GM19351 (cell line): Measurements from ENCODE around the gene C2CD4C.
"Not testable (repeated sequence)": the region's sequence is repeated elsewhere in the genome, so short reads cannot be mapped to it uniquely, and the experiment has no call there.

Experiments
- ATAC-seq: cut with Tn5 transposase; IDR thresholded peaks from one replicate; pipeline ENCODE4 v1.9.1; 2021; ENCODE audit warnings: mild to moderate bottlenecking, moderate library complexity; ENCODE audit not compliant: unreplicated experiment

C2CD4C gene

DNA sequence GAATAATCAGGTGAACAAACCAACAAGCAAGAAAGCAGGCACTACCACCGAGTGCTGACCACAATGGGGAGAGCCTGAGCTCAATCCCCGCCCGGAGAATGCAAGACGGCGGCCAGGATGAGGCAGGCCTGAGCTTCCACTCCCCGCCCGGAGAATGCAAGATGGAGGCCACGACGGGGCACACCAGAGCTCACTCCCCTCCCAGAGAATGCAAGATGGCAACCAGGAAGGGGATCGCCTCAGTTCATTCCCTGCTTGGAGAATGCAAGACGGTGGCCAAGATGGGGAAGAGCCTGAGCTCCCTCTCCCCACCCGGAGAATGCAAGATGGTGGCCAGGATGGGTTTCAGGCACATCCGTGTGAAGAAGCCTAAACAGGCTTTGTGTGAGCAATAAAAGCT, 39.7 kb downstream of the C2CD4C start:
- ATAC-seq, result no peak

DNA sequence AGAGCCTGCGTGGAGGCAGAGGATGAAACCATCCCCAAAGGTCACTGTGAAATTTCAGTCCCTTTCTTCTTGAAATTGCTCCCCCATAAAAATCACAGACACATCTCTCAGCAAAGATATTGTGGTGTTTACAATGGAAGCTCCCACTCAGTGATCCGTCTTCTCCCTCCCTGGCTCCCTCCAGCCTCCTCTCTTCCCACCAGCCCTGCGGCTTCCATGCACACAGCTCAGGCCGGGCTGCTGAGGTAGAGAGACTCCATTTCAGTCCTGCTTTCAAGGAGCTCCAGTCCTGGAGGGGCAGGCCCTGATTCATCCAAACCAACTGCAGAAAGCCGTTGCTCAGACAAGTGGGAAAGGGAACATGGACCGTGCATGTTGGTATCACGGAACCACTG, 40.3 kb downstream of the C2CD4C start:
- ATAC-seq, result no peak

GRCh38 chr19:367963-368629, 40.9 kb downstream of the C2CD4C start:
- ATAC-seq, result no peak

GRCh38 chr19:367561-367960, 41.4 kb downstream of the C2CD4C start:
- ATAC-seq, result no peak

- no peak for ATAC-seq
Measured at GRCh38 chr19:366951-367350, 42.0 kb downstream of the C2CD4C start.

DNA sequence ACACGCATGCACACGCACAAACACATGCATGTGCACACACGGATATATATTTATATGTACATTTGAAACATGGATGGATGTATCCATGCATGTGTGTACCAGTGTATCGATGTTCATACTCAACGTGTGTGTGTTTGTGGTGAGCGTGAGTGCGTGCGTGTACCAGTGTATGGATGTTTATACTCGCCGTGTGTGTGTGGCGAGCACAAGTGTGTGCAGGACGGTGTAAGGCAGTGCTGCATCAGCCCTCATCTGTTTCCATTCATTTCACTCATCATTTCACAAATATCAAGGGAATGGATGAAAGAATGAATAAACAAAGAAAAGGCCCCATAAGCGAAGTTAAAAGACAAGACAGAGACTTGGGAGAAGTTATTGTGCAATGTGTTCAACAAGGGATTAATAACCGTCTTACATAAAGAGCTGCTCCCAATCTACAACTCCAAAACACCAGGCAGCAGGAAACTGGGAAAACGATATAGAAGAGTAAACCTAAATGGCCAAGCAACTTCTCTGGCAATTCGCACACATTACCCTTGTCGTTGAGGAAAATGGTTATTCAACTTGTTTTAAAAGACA, 42.7 kb downstream of the C2CD4C start:
- no peak for ATAC-seq

GRCh38 chr19:364496-365287, 44.3 kb downstream of the C2CD4C start:
- ATAC-seq, result no peak

- no peak for ATAC-seq
Measured at GRCh38 chr19:362683-363082, 46.3 kb downstream of the C2CD4C start.

DNA sequence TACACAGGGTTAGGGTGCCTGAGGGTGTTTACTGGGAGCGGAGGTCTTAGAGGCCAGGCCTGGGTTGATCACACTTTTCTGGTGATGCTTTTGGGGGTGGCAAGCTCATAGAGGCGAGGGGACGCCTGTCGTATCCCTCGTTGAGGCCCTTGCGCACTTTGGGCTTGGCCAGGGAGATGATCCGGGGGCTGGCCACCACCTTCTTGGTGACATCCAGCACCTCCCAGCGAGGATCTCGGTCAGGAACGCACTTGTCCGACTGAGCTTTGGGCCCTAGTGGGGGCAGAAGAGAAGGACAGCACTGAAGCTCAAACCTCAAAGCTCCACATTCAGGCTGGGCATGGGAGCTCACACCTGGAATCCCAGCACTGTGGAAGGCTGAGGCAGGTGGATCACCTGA, 46.8 kb downstream of the C2CD4C start:
- no peak for ATAC-seq

DNA sequence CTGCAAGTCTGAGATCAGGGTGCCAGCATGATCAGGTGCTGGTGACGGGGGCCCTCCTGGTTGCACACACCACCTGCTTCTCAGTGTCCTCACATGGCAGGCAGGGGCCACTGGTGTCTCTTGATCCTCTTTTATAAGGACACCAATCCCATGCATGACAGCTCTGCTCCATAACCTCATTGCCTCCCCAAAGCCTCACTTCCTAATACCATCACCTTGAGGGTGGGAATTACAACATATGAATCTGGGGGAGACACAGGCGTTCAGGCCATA, 49.4 kb downstream of the C2CD4C start:
- no peak for ATAC-seq

- not testable (repeated sequence) for ATAC-seq
Measured at GRCh38 chr19:355536-355935, 53.4 kb downstream of the C2CD4C start.
